Nephron (organoid): ENCODE results near the gene PGR.

Source experiments
- H3K27ac Mint-ChIP-seq, 3 experiments: 2 replicates each; pipeline ENCODE4 v1.8.0; 2020; ENCODE audit warnings: mixed read lengths in 3 of 3, mild to moderate bottlenecking in 2 of 3, moderate library complexity in 1 of 3
- H3K27me3 Mint-ChIP-seq: 2 replicates; pipeline ENCODE4 v1.8.0; 2021; ENCODE audit warnings: low read depth, mild to moderate bottlenecking, moderate library complexity, mixed read lengths
- H3K36me3 Mint-ChIP-seq: 2 replicates; pipeline ENCODE4 v1.8.0; 2020; ENCODE audit warnings: low read depth, mixed read lengths
- H3K4me1 Mint-ChIP-seq: 2 replicates; pipeline ENCODE4 v1.8.0; 2020; ENCODE audit warnings: mixed read lengths
- H3K4me3 Mint-ChIP-seq, 3 experiments: 2 replicates each; pipeline ENCODE4 v1.8.0; 2020; ENCODE audit warnings: mild to moderate bottlenecking in 3 of 3, mixed read lengths in 3 of 3, moderate library complexity in 2 of 3
- H3K9me3 Mint-ChIP-seq: 2 replicates; pipeline ENCODE4 v1.8.0; 2020; ENCODE audit warnings: mixed read lengths
- CTCF ChIP-seq, 3 experiments: fragments of 200-600 bp; sonication (generic); IDR thresholded peaks; one replicate each; pipeline ENCODE4 v1.5.0; 2021; ENCODE audit warnings: antibody characterized with exemption in 3 of 3; ENCODE audit not compliant: unreplicated experiment in 3 of 3

PGR gene

DNA sequence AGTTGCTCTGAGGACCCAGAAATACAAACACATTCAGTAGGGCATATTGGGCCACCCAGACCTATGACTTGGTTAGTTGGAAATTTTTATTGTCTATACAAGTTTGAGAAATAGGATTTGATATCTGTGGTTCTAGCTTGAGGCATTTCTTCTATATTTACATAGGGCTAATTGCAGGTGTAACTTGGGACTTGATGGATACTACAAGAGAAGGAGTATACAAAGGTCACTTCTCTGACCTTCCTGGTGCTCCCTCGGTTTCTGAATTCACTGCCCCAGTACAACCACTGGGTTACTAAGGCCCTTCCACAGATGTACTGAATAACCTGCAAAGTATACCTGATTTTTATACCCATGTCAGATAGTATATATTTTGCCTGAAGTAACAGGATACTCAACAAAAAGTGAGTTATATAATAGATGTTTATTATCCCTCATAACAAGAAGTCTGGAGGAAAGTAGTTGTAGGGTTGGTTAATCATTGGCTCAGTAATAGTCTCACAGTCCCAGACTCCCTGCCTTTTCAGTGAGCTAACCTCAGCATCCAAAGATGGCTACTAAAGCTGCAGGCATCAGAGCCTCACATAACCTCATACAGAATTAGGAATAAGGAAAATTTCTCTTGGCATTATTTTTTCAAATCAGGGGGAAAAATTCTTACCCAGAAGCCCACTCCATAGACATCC is 8.8 kb upstream of the PGR start:
- H3K27me3 Mint-ChIP-seq, result peaks cover 25% of the 10 kb centered on the region
- no peaks in the 10 kb centered on the region for H3K36me3 Mint-ChIP-seq
- H3K4me1 Mint-ChIP-seq, result no peaks in the 10 kb centered on the region
- no peak overlapping the region for H3K27ac Mint-ChIP-seq
- H3K4me3 Mint-ChIP-seq, result no peak overlapping the region
- no peaks in the 10 kb centered on the region for H3K9me3 Mint-ChIP-seq
- no peak for TF ChIP-seq CTCF (IDR thresholded peaks at IDR 0.05; ENCODE audit: unreplicated experiment in 3 of 3)

GRCh38 chr11:101133190-101133589 is 3.6 kb upstream of the PGR start:
- H3K36me3 Mint-ChIP-seq, result no peaks in the 10 kb centered on the region

DNA sequence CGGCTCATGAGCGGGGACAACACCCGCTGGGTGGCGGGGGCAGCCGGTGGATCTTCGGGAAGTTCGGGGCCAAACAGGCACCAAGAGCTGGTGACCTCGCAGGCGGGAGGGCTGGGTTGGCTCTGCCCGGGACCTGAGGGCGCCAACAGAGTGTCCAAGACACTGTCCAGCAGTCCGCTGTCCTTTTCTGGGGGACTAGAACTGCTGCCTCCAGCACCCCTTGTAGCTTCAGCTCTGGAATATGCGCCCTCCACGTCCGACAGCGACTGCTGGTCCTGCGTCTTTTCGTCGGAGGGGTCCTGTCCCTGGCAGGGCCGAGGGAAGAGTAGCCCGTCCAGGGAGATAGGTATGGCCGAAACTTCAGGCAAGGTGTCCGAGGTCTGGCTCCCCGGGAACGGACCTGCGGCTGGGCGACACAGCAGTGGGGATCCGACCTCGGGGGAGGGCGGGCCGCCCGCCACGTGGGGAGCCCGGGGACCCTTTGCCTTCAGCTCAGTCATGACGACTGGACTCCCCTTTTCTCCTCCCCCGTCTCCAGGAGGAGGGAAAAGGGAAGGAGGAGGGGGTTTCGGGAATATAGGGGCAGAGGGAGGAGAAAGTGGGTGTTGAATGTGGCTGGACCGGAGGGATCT is 926 bp downstream of the PGR start:
- peak overlapping the region; percentile 75 to 83 (median 79) for H3K4me3 Mint-ChIP-seq
- no peaks in the 10 kb centered on the region for H3K36me3 Mint-ChIP-seq
- peaks cover 13% of the 10 kb centered on the region for H3K4me1 Mint-ChIP-seq
- no peaks in the 10 kb centered on the region for H3K9me3 Mint-ChIP-seq
- H3K27me3 Mint-ChIP-seq, result peaks cover 92% of the 10 kb centered on the region
- no peak overlapping the region for H3K27ac Mint-ChIP-seq
- no peak for TF ChIP-seq CTCF (IDR thresholded peaks at IDR 0.05; ENCODE audit: unreplicated experiment in 3 of 3)

More at GRCh38 chr11:101133190-101133589, 3.6 kb upstream of the PGR start:
- Mint-ChIP-seq H3K4me3 (no peak overlapping the region), H3K27ac (no peak overlapping the region), H3K9me3 (no peaks in the 10 kb centered on the region), H3K4me1 (peaks cover 7% of the 10 kb centered on the region), H3K27me3 (peaks cover 76% of the 10 kb centered on the region)
- TF ChIP-seq CTCF (IDR thresholded peaks at IDR 0.05; ENCODE audit: unreplicated experiment in 3 of 3), result no peak

- Mint-ChIP-seq H3K36me3 (no peaks in the 10 kb centered on the region), H3K27ac (no peak overlapping the region), H3K4me3 (peak overlapping the region; percentile 70 to 79 (median 75)), H3K4me1 (peaks cover 13% of the 10 kb centered on the region), H3K27me3 (peaks cover 92% of the 10 kb centered on the region), H3K9me3 (no peaks in the 10 kb centered on the region)
- TF ChIP-seq CTCF (IDR thresholded peaks at IDR 0.05; ENCODE audit: unreplicated experiment in 3 of 3), result no peak
These were observed 1.7 kb downstream of the PGR start for GRCh38 chr11:101127699-101128570.

DNA sequence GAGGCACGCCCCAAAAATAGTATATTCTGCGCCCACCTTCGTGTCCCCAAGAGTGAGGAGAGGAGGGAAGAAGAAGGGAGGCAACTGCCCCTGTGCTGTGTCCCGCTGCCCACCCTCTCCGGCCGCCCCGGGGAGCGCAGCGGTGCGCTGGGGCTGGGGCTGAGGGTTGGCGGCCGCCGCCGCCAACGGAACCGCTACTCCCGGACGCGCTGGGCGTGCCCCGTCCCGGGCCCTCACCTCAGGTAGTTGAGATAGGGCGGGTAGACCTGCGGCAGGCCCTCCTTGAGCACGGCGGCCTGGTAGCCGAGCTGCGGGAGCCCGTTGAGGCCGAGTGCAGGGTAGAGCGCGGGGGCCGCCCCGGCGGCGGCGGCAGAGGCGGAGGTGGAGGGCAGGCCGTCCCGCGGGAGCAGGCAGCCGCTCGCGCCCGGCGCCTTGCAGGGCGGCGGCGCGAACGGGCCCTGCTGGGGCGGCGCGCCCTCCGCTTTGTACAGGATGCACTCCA is 2.4 kb downstream of the PGR start:
- Mint-ChIP-seq H3K9me3 (no peaks in the 10 kb centered on the region), H3K36me3 (no peaks in the 10 kb centered on the region), H3K27ac (no peak overlapping the region), H3K27me3 (peaks cover 93% of the 10 kb centered on the region), H3K4me1 (peaks cover 13% of the 10 kb centered on the region), H3K4me3 (peak overlapping the region; percentile 90 to 92 (median 91))
- no peak for TF ChIP-seq CTCF (IDR thresholded peaks at IDR 0.05; ENCODE audit: unreplicated experiment in 3 of 3)
